Endothelial cell of umbilical vein (primary cell): ENCODE results near the gene ALK.

Experiments used
- MAX ChIP-seq: IDR thresholded peaks from 2 replicates; pipeline ENCODE4 v1.6.1; 2011; ENCODE audit not compliant: insufficient read depth, insufficient read length
- POLR2A ChIP-seq: IDR thresholded peaks from 2 replicates; pipeline ENCODE4 v1.6.1; 2012; ENCODE audit warnings: low read depth, mild to moderate bottlenecking, control low read depth, low read length
- TF ChIP-seq, protein P1 (sequence below), 2 donors: IDR thresholded peaks; 1 replicate in 1 of 2; 2 replicates in 1 of 2; pipeline ENCODE4 v1.5.1; 2011; ENCODE audit warnings: low read length in 2 of 2, mild to moderate bottlenecking in 2 of 2, moderate library complexity in 2 of 2, control low read depth in 1 of 2, inconsistent platforms in 1 of 2, low read depth in 1 of 2; ENCODE audit not compliant: insufficient read depth in 1 of 2; ENCODE audit errors: extremely low read depth in 1 of 2

GRCh38 chr2:29811378-29811777 is 110.0 kb downstream of the ALK start:
- TF ChIP-seq POLR2A (no peak), MAX (no peak)
- TF ChIP-seq, protein P1, sequence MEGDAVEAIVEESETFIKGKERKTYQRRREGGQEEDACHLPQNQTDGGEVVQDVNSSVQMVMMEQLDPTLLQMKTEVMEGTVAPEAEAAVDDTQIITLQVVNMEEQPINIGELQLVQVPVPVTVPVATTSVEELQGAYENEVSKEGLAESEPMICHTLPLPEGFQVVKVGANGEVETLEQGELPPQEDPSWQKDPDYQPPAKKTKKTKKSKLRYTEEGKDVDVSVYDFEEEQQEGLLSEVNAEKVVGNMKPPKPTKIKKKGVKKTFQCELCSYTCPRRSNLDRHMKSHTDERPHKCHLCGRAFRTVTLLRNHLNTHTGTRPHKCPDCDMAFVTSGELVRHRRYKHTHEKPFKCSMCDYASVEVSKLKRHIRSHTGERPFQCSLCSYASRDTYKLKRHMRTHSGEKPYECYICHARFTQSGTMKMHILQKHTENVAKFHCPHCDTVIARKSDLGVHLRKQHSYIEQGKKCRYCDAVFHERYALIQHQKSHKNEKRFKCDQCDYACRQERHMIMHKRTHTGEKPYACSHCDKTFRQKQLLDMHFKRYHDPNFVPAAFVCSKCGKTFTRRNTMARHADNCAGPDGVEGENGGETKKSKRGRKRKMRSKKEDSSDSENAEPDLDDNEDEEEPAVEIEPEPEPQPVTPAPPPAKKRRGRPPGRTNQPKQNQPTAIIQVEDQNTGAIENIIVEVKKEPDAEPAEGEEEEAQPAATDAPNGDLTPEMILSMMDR (IDR thresholded peaks at IDR 0.05; ENCODE audit: extremely low read depth in 1 of 2, insufficient read depth in 1 of 2, low read depth in 1 of 2, low read length in 2 of 2): no peak
